SK-N-DZ (cell line): Measurements from ENCODE around the gene SLAMF7.
"Not testable (repeated sequence)": the region's sequence is repeated elsewhere in the genome, so short reads cannot be mapped to it uniquely, and the experiment has no call there.

Experiments
- DNase-seq: peaks from one replicate; pipeline ENCODE4 v3.0.0-alpha.2; 2015; ENCODE audit warnings: low spot score

SLAMF7 gene

DNA sequence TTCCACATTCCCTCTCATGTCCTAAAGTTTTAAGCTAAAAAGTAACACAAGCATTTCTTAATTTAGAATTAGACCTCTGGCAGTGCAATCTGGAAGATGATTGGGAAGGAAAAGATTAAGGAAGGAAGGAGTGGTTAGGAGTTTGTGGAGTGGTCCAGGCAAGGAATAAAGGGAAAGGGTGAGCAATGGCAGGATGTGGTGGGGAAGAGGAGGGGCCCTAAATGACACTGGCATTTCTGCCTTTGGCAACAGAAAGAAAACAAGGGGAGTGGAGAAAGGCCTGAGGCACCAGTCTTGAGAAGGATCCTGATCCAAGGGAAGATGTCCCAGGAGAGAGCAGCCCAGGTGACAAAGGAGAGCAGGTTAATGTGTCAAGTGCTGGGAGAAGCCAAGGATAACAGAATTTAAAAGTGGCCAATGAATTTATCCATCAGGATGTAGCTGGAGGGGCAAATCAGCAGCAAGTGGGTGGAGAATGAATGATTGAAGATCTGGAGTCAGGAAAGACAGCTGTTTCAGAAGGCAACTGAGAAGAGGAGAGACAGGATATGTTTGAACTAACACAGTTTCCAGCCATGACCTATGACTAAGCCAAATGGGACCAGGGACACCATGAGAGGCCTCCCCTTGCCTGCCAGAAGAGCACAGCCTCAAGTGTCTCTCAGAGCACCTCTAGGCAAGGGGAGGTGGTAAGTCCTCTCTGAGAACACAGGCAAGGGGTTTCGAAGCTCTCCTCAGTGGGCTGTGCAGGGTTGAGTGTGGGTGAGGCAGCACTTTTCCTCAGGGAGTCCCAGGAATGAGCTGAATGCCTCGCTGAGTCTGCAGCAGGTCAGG is 36.1 kb downstream of the SLAMF7 start:
- no peak for DNase-seq

DNA sequence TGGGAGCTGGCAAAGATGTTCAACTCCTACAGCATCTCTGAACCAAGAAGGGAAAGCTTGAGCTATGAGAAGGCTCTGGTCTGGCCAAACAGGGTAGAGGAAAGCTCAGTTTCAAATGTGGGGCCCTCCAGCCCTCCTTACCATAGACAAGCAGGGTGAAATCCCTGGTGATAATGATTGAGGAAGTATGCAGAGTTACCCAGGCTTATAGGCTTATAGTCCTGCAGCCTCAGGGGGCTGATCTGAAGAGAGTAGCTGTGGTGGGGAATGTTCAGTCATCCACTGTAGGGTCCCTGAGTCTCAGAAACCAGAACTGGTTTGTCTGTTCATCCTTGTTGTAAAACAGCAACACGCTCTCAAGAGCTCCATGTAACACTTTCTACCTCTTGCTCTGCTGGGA is 37.1 kb downstream of the SLAMF7 start:
- no peak for DNase-seq

DNA sequence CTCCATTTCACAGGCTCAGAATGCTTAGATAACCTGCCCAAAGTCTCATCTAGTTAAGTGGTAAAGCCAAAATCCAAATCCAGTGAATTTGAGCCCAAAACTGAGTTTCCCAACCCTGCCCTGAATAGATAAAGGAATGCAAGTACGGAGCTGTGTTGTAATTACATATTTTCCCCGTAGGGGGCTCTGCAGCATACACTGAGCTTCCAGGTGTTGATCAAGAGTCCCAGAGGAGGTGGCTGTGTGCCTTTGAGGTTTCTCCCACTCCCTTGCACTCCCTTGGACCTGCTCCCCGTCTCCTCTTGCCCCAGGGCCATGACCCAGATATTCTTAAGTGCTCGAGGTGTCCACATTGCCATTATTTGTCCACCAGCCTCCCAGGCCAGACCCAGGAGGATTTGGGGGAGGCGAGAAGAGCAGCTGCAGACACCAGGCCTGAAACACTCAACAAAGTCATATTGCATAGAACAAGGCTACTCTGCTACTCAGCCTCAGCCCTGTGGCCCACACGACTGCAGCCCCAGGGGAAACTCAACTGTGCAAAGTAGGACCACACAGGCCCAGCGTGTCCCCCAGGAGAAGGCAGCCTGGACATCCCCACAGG is 38.5 kb downstream of the SLAMF7 start:
- peak; percentile 12 for DNase-seq

DNA sequence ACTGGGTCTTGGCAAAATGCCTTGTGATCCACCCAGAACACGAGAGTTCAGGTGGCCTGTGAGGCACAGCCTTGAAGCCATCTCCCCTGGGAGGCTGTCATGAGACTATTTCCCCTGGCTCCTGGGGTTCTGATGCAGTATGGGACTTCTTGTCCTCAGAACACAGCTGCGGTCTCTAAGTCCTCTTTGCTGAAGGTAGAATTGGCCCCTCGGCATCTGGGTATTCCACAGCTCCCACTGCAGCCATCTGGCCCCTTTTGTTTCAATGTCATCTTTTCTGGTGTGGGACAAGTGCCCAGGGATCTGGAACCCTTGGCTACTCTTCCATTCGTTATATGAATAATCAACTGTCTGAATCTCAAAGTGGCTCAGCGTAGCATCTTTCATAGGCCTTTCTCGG is 39.9 kb downstream of the SLAMF7 start:
- DNase-seq: no peak

DNA sequence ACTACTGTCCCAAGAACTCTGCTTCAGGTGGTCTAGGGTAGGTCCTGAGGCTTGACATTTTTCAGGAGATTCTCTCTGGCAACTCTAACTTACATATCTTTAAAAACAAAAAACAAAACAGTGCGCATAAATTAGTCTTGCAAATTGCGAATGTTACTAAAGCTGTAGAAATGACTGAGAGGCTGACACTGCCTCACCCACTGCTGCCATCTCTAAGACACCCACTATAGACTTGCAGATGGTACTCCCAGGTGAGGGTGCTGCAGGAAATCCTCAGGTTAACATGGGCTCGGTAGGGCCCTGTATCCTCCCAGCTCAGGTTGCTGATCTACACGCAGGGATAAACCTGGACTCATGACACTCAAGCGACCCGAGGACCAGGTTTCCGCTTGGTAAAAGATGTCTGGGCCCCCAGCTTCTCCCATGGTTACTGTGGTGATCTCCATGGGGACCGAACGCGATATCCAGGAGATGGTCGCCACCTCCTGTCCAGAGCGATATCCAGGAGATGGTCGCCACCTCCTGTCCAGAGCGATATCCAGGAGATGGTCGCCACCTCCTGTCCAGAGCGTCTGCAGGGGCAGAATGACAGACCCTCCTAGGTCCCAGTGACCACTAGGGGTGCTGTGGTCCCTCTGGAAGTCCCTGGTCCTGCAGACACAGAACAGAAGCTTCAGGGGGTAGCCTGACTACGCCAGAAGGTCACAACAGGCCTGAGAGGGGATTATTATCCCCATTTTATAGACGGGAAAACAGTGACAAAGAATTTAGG is 40.8 kb downstream of the SLAMF7 start:
- peak; percentile 18 for DNase-seq

DNA sequence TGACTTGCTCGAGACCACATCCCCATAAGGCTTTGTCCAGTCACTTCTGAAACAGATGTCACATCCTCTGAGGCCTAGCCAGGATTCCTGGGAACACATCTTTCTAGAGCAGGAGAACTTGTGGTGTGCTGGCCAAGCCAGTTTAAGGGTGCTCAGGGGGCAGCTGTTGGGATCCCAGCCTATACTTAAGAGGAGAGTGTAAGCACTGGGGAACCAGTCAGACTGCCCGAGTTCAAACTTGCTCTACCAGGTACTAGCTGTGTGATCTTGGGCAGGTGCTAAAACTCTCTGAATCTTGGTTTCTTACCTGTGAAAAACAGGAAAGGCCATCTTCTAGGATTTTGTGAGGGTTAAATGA is 41.3 kb downstream of the SLAMF7 start:
- DNase-seq: no peak

DNA sequence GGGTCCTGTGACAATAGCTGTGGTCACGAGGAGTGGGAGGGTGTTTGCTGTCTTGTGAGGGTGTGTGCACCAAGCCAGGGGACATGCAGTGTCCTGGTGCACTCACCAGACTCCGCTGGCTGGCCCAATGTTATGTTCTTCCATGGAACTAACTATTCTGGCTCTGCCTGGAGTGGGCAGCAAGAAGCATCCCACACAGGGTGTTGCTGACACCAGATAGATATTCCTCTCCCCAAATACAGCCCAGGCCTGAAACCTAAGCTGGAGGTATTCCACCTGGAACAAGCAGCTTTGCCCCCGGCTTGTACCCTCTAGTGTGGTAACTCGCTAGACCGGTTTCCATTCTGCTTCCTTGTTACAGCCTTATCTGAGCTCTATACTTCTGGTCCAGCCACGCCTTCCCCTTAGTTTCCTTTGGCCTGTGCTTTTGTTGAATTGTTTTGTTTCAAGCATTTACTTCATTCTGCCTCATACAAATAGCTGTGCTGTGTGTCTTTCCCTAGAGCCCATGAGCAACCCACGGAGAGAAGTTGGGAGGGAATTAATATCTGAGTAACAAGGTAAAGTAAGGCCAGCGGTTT is 42.2 kb downstream of the SLAMF7 start:
- no peak for DNase-seq

DNA sequence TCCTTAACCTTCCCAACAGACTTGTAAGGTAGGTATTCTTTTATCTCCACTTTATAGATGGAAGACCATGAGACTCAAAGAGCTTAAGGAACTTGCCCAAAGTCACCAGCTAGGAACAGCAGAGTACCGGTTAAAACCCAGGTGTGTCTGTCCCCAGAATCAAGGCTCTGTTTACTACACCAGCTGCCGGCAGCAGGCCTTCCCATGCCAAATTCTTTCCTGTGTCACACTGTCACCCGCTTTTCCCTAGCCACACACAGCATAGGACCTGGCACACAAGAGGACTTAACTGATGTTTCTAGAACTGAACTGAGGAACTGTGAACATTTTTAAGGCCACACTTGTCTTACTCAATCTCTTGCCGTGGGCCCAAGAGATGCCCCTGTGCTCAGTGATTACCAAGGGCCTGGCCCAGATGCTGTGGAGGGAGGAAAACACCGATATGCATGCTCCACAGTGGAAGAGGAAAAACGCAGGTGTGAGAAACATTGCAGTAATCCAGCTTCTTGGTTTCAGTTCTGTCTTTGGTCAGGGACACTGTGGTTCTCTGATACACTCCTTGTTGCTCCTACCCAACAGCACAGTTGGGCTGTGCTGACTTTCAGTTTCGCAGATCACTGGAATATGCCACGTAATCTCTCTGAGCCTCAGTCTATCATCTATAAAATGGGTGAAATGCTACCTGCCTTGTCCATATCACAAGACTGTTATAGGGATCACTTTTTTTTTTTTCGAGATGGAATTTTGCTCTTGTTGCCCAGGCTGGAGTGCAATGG is 43.1 kb downstream of the SLAMF7 start:
- no peak for DNase-seq

DNA sequence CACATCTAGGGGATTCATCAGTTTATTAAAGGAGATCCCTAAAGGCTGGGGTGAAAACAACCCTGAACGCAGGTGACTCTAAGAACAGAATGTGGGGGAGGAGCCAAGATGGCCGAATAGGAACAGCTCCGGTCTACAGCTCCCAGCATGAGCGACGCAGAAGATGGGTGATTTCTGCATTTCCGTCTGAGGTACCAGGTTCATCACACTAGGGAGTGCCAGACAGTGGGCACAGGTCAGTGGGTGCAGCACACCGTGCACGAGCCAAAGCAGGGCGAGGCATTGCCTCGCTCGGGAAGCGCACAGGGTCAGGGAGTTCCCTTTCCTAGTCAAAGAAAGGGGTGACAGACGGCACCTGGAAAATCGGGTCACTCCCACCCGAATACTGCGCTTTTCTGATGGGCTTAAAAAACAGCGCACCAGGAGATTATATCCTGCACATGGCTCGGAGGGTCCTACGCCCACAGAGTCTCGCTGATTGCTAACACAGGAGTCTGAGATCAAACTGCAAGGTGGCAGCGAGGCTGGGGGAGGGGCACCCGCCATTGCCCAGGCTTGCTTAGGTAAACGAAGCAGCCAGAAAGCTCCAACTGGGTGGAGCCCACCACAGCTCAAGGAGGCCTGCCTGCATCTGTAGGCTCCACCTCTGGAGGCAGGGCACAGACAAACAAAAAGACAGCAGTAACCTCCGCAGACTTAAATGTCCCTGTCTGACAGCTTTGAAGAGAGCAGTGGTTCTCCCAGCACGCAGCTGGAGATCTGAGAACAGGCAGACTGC is 44.1 kb downstream of the SLAMF7 start:
- DNase-seq: not testable (repeated sequence)

DNA sequence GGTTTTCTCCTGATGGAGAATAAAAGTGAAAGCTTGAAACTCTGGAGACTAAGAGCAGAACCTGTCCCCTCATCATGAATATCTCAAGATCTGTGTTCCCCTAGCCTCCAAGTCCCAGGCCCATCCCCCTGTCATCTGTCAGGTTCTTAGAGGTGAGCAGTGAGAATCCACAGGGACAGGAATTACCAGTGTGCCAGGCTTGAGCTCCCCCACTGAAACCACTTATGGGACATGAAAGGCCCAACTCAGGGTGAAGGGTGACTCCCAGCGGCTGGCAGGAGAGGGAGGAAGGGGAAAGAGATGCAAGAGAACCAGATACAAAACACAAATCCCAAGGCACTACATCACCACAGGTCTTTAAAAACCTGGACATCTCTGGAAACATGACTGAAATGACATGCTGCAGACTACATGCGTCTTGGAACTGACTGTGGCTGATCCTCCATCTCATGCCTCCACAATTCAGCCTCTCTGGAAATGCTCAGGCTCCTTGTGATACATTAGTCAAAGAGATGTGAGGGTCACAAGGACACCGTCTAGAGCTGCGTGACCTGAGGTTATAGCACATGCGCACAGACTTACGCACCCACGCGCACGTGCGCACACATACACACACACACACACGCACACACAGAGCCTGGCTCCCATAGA is 50.1 kb downstream of the SLAMF7 start:
- DNase-seq: no peak

DNA sequence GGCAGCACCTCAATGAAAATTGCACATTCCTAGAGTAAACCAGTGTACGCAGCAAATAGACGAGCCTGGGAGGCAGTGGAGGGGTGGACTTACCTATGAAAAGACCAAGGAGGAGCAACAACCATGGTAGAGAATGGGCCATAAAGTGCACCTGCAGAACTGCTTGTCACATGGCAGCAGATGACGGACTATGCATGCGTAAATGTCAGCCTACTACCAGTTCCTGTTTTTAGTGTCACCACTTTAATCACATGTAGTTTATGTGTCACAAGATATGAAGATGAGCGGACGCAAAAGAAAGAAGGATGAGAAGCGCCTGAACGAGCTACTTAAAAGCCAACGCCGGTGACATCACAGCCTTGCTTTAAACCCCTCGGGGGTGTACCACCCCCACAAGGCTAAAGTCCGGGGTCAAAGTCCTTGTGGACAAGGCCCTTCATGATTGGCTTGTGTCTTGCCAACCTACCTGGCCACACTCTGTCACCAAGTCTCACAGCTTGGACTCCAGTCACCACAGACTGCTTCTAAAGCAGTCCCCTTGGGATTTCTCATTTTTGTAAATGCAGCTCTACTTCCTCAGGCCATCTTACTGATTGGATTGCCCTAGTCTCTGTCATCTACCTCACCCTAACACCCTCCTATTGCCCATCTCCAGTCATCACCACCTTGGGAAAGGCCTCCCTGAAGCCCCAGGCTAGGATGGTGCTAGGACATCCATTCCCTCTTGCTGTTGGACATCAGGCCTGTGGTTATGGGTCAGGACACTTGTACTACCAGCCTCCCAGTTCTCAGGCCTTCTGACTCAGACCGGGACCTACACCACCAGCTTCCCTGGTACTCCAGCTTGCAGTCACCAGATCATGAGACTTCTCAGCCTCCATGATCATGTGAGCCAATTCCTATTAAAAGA is 50.9 kb downstream of the SLAMF7 start:
- no peak for DNase-seq

DNA sequence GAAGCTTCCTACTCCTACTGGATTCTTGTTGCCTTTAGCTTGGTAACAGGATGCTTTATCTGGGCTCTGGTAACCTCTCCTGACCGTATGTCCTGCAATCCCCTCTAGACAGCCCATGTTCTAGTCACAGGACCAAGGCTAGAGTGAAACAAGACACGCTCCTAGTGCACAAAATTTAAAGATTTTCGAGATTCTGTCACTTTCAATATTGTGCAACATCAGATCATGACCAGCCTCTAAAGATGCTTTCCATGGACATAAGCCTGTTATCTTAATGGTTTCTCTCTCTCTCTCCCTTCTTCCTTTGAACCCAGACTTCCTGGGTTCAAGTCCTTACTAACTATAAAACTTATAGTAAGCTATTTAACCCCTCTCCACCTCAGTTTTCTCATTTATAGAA is 55.3 kb downstream of the SLAMF7 start:
- no peak for DNase-seq

DNA sequence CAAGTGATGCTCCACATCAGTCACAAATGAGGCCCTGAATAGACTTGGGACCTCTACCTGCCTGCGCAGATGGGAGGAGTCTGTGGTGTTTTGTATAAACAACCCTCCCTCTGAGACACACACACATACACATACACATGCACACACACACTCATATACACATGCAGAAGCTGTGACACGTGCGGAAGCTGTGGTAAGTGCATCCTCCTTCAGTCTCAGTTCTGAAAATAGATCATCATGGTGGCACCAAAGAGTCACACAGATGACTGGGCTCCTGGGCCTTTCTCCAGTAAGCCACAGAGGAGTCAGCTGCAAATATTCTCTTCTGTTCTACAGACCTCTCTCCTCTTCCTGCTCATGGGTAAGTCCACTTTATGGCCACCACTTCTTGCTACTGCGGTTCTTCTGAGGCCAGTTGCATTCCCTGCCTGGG is 56.9 kb downstream of the SLAMF7 start, which contains the start of gene LY9:
Gene LY9 (plus strand): TSS at position 224 of the 433 bp plus-strand sequence. CDS start 14 bp downstream, at position 238.
- DNase-seq: no peak

DNA sequence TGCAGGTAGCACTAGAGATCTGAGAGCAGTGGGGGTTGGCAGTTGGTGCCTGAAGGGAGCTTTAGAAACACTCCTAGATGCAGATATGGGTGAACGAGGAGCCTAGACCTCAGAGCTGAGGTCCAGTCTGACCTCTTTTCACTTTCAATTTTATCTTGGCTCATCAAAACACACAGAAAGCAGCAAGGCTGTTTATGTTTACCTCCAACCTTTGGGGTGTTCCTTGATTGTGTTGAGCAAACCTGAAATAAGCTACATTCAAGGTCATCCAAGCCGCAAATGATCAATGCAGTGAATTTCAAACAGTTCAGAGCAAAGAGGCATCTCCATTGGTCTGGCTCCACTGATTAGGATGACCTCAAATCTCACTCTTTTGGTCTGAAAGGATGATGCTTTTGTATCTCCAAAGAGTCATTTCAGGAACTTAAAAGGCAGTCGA is 58.2 kb downstream of the SLAMF7 start:
- DNase-seq: no peak

DNA sequence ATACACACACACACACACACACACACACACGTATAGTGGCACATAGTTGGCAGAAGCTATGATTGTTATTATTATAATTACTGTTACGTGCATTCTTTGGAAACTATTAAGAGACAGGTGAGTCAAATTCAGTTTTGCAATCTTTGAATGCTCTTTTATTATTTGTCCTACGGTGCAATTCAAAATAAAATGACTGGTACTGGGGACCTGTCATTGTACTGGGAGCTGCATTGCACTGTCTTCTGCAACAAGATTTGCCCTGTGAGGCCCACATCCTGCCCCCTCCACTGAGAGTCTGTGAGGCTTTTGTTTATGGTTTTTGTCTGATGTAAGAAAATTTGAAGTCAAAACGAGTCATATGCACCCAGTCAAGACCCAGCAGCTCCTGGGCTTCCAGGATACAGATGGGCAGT is 58.8 kb downstream of the SLAMF7 start:
- DNase-seq: no peak

DNA sequence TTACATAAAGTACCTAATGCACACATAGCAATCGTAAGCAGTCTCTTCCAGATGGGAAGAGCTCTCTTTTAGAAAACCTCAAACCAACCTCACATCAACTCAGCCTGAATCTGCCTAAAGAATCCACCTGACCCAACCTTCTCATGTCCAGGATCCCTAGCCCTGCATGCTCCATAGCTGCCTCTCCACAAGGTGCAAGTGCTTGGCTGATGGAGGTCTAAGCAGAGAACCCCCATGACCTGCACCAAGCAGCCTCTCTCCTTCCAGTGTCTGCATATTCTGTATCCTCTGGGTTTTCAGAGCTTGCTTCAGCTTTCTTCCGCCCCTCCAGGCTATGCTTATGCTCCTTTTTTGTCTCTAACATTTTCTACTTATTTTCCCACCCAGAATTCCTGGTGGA is 59.4 kb downstream of the SLAMF7 start:
- DNase-seq: no peak

DNA sequence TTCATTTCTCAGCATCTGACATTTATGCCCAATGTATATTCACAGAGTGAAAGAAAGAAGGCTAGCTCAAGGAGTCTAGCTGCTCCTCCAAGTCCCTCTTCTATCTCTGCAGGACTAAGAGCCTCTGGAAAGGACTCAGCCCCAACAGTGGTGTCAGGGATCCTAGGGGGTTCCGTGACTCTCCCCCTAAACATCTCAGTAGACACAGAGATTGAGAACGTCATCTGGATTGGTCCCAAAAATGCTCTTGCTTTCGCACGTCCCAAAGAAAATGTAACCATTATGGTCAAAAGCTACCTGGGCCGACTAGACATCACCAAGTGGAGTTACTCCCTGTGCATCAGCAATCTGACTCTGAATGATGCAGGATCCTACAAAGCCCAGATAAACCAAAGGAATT is 60.6 kb downstream of the SLAMF7 start:
- no peak for DNase-seq

DNA sequence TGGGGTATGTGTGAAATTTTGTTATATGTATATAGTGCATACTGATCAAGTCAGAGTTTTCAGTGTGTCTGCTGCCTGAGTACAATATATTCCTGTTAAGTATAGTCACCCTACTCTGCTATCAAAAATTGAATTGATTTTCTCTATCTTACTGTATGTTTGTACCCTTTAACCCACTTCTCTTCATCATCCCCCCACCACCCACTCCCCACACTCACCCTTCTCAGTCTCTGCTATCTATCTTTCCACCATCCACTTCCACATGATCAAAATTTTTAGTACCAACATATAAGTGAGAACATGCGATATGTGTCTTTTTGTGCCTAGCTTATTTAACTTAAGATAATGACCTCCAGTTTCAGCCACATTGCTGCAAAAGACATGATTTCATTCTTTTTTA is 61.1 kb downstream of the SLAMF7 start:
- DNase-seq: no peak
